ENCODE measurements around the gene PTPRT.

PTPRT gene

GRCh38 chr20:43055181-43055884 is 134.4 kb downstream of the PTPRT start:
- no peak for DNase-seq (ENCODE audit: low spot score)
- no peak for TF ChIP-seq CTCF (IDR thresholded peaks at IDR 0.05)
- Histone ChIP-seq H3K4me3 (no peak overlapping the region), H3K27ac (no peak overlapping the region)

- no peak for TF ChIP-seq CTCF (IDR thresholded peaks at IDR 0.05)
- no peak for DNase-seq (ENCODE audit: low spot score)
- Histone ChIP-seq H3K27ac (no peak overlapping the region), H3K4me3 (no peak overlapping the region)
Observed at GRCh38 chr20:43052532-43052931, 137.2 kb downstream of the PTPRT start.

- DNase-seq (ENCODE audit: low spot score) = no peak
- TF ChIP-seq CTCF (IDR thresholded peaks at IDR 0.05) = no peak
- H3K4me3 ChIP-seq = no peak overlapping the region
- H3K27ac ChIP-seq = no peak overlapping the region
Observed at GRCh38 chr20:43046966-43047365, 142.7 kb downstream of the PTPRT start.

- no peak overlapping the region for H3K4me3 ChIP-seq
- TF ChIP-seq CTCF (IDR thresholded peaks at IDR 0.05) = no peak
- DNase-seq (ENCODE audit: low spot score) = no peak
- H3K27ac ChIP-seq = no peak overlapping the region
Observed at GRCh38 chr20:43043887-43044286, 145.8 kb downstream of the PTPRT start.

GRCh38 chr20:43040427-43040826 is 149.3 kb downstream of the PTPRT start:
- Histone ChIP-seq H3K4me3 (no peak overlapping the region), H3K27ac (no peak overlapping the region)
- no peak for TF ChIP-seq CTCF (IDR thresholded peaks at IDR 0.05)
- no peak for DNase-seq (ENCODE audit: low spot score)

GRCh38 chr20:43037605-43038309 is 151.9 kb downstream of the PTPRT start:
- no peak for TF ChIP-seq CTCF (IDR thresholded peaks at IDR 0.05)
- no peak overlapping the region for H3K4me3 ChIP-seq
- H3K27ac ChIP-seq = no peak overlapping the region
- DNase-seq (ENCODE audit: low spot score) = no peak
